Measurements from ENCODE around the gene ATG9A.

Gene ATG9A

DNA sequence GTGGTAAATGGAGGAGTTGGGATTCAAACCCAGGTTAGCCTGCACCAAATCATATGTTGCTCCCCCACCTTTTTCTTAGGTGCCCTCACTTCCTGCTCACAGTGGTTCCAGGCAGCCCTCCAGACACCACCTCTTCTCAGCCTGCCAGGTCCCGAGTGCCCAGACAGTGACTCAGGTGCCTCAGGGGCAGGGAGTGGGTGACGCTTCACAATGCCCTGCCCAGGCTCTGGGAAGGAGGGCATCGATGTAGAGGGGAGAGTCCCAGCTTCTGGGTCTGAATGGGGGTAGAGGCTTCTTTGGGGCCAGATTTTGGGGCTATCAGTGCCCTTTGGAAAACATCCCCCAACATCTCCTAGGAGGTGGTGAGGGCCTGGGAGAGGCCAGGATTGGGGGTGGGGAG lies 44.5 kb upstream of the ATG9A start:
- Histone ChIP-seq H3K9ac (no peak overlapping the region), H3K4me1 (peaks cover 18% of the 10 kb centered on the region), H3K4me2 (ENCODE audit: low read length) (no peak overlapping the region), H3K27ac (peak overlapping the region; percentile 32), H3K4me3 (ENCODE audit: low read depth, low read length) (no peak overlapping the region), H3K27me3 (ENCODE audit: control insufficient read depth, insufficient read depth, low read length) (no peaks in the 10 kb centered on the region), H2AFZ (peak overlapping the region; percentile 88), H3K79me2 (no peaks in the 10 kb centered on the region), H3K9me3 (ENCODE audit: control insufficient read depth, low read length) (no peaks in the 10 kb centered on the region), H3K36me3 (ENCODE audit: control insufficient read depth, insufficient read depth, low read length) (no peaks in the 10 kb centered on the region)
- TF ChIP-seq, protein P1, sequence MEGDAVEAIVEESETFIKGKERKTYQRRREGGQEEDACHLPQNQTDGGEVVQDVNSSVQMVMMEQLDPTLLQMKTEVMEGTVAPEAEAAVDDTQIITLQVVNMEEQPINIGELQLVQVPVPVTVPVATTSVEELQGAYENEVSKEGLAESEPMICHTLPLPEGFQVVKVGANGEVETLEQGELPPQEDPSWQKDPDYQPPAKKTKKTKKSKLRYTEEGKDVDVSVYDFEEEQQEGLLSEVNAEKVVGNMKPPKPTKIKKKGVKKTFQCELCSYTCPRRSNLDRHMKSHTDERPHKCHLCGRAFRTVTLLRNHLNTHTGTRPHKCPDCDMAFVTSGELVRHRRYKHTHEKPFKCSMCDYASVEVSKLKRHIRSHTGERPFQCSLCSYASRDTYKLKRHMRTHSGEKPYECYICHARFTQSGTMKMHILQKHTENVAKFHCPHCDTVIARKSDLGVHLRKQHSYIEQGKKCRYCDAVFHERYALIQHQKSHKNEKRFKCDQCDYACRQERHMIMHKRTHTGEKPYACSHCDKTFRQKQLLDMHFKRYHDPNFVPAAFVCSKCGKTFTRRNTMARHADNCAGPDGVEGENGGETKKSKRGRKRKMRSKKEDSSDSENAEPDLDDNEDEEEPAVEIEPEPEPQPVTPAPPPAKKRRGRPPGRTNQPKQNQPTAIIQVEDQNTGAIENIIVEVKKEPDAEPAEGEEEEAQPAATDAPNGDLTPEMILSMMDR (IDR thresholded peaks at IDR 0.05) = no peak

DNA sequence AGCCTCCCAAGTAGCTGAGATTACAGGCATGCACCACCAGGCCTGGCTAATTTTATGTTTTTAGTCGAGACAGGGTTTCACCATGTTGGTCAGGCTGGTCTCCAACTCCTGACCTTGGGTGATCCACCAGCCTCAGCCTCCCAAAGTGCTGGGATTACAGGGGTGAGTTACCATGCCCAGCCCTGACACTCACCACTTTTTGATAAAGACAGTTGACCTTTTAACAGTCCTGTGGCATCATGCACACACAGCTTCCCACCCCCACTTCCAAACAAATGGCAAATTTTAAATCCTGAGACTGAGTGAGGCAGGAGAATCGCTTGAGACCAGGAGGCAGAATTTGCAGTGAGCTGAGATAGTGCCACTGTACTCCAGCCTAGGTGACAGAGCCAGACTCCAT lies 43.6 kb upstream of the ATG9A start:
- no peaks in the 10 kb centered on the region for H3K79me2 ChIP-seq
- no peak overlapping the region for H3K9ac ChIP-seq
- H3K9me3 ChIP-seq (ENCODE audit: control insufficient read depth, low read length) = no peaks in the 10 kb centered on the region
- H3K4me1 ChIP-seq = peaks cover 9% of the 10 kb centered on the region
- no peak overlapping the region for H3K27ac ChIP-seq
- TF ChIP-seq, protein P1 (IDR thresholded peaks at IDR 0.05) = no peak
- no peak overlapping the region for H3K4me3 ChIP-seq (ENCODE audit: low read depth, low read length)
- H3K27me3 ChIP-seq (ENCODE audit: control insufficient read depth, insufficient read depth, low read length) = no peaks in the 10 kb centered on the region
- no peak overlapping the region for H3K4me2 ChIP-seq (ENCODE audit: low read length)
- no peak overlapping the region for H2AFZ ChIP-seq
- H3K36me3 ChIP-seq (ENCODE audit: control insufficient read depth, insufficient read depth, low read length) = no peaks in the 10 kb centered on the region

DNA sequence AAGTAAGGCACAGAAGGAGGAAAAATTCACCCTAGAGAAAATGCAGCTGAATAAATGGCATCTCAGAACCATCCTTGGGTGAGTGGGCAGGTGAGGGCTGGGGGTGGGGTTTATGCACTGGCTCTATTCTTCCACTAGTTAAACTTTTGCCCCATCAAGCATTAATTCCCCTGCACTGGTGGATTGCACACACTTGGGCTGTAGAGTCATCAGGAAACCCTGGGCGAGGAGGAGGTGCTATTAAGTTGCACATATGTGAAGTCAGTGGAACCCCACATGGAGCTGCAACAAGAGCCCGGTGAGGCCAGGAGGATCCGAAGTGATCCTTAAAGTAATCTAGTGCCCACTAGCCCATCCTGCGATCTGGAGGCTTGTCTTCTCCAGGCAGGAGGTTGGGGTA lies 42.9 kb upstream of the ATG9A start:
- no peak overlapping the region for H3K4me2 ChIP-seq (ENCODE audit: low read length)
- no peaks in the 10 kb centered on the region for H3K27me3 ChIP-seq (ENCODE audit: control insufficient read depth, insufficient read depth, low read length)
- no peak overlapping the region for H3K9ac ChIP-seq
- peaks cover 7% of the 10 kb centered on the region for H3K4me1 ChIP-seq
- H3K27ac ChIP-seq = no peak overlapping the region
- H3K36me3 ChIP-seq (ENCODE audit: control insufficient read depth, insufficient read depth, low read length) = no peaks in the 10 kb centered on the region
- H2AFZ ChIP-seq = no peak overlapping the region
- no peak overlapping the region for H3K4me3 ChIP-seq (ENCODE audit: low read depth, low read length)
- H3K79me2 ChIP-seq = no peaks in the 10 kb centered on the region
- TF ChIP-seq, protein P1 (IDR thresholded peaks at IDR 0.05) = no peak
- no peaks in the 10 kb centered on the region for H3K9me3 ChIP-seq (ENCODE audit: control insufficient read depth, low read length)

DNA sequence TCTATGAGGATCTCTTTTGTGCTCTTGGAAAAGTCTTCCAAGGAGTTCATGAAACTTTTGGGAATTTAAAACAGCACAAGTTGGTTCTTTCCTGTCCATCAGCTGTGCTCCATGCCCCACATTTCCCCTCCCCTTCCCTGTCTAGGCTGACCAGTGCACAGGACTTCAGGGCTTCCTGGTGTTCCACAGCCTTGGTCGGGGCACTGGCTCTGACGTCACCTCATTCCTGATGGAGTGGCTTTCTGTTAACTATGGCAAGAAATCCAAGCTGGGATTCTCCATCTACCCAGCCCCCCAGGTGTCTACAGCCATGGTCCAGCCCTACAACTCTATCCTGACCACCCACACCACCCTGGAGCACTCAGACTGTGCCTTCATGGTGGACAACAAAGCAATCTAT lies 41.6 kb upstream of the ATG9A start:
- no peak overlapping the region for H2AFZ ChIP-seq
- TF ChIP-seq, protein P1 (IDR thresholded peaks at IDR 0.05) = no peak

DNA sequence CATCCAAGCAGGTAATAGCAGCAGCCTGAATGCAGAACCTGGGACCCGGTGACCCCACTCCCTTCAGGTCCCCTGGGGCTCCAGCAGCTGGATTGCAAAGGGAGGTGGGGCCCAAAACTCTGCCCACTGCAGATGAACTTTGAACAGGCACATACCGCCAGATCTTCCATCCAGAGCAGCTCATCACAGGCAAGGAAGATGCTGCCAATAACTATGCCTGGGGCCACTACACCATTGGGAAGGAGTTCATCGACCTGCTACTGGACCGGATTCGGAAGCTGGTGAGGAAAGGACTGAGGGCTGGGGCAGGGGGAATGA lies 40.6 kb upstream of the ATG9A start:
- Histone ChIP-seq H3K9ac (no peak overlapping the region), H3K4me2 (ENCODE audit: low read length) (no peak overlapping the region), H3K27ac (no peak overlapping the region), H3K9me3 (ENCODE audit: control insufficient read depth, low read length) (no peaks in the 10 kb centered on the region), H3K4me1 (peaks cover 7% of the 10 kb centered on the region), H3K79me2 (no peaks in the 10 kb centered on the region), H3K36me3 (ENCODE audit: control insufficient read depth, insufficient read depth, low read length) (no peaks in the 10 kb centered on the region), H3K4me3 (ENCODE audit: low read depth, low read length) (no peak overlapping the region), H3K27me3 (ENCODE audit: control insufficient read depth, insufficient read depth, low read length) (no peaks in the 10 kb centered on the region), H2AFZ (no peak overlapping the region)
- TF ChIP-seq, protein P1 (IDR thresholded peaks at IDR 0.05) = no peak

More for the DNA sequence above, 41.6 kb upstream of the ATG9A start:
- Histone ChIP-seq H3K4me3 (ENCODE audit: low read depth, low read length) (no peak overlapping the region), H3K9me3 (ENCODE audit: control insufficient read depth, low read length) (no peaks in the 10 kb centered on the region), H3K27ac (no peak overlapping the region), H3K79me2 (no peaks in the 10 kb centered on the region), H3K36me3 (ENCODE audit: control insufficient read depth, insufficient read depth, low read length) (no peaks in the 10 kb centered on the region), H3K4me1 (peaks cover 7% of the 10 kb centered on the region), H3K9ac (no peak overlapping the region), H3K27me3 (ENCODE audit: control insufficient read depth, insufficient read depth, low read length) (no peaks in the 10 kb centered on the region), H3K4me2 (ENCODE audit: low read length) (no peak overlapping the region)
